Neural cell (in vitro differentiated cells): ENCODE results near the gene SLC19A1. TPM values are rescaled to one million over a fixed set of nuclear protein-coding genes. Genes with fewer than 3 reads are reported as not detected.

Experiments
- H2AFZ ChIP-seq: fragments of 200-600, 300-800 bp; sonication (generic), shearing (Covaris generic); 2 replicates; pipeline ENCODE4 v1.6.0; 2014; ENCODE audit warnings: low read depth, mild to moderate bottlenecking, antibody characterized with exemption, low read length, moderate library complexity
- H3F3A ChIP-seq: fragments of 200-600 bp; shearing (Covaris generic); 2 replicates; pipeline ENCODE4 v1.6.1; 2016; ENCODE audit warnings: mild to moderate bottlenecking, moderate library complexity, mixed read lengths, antibody characterized with exemption, low read length; ENCODE audit not compliant: insufficient read depth, poor library complexity, severe bottlenecking
- H3K27ac ChIP-seq: fragments of 200-600, 300-800 bp; sonication (generic), shearing (Covaris generic); 2 replicates; pipeline ENCODE4 v1.5.1; 2014; ENCODE audit warnings: mild to moderate bottlenecking, low read length, moderate library complexity
- H3K27me3 ChIP-seq: fragments of 300-800, 200-600 bp; sonication (generic), shearing (Covaris generic); 2 replicates; pipeline ENCODE4 v1.6.0; 2014; ENCODE audit warnings: mild to moderate bottlenecking, low read depth, low read length, moderate library complexity; ENCODE audit not compliant: insufficient read depth
- H3K36me3 ChIP-seq: fragments of 300-800, 200-600 bp; sonication (generic), shearing (Covaris generic); 2 replicates; pipeline ENCODE4 v1.5.1; 2014; ENCODE audit warnings: mild to moderate bottlenecking, antibody characterized with exemption, low read length, moderate library complexity; ENCODE audit not compliant: insufficient read depth
- H3K4me2 ChIP-seq: fragments of 300-800, 200-600 bp; sonication (generic), shearing (Covaris generic); 2 replicates; pipeline ENCODE4 v1.6.0; 2014; ENCODE audit warnings: mild to moderate bottlenecking, low read length
- H3K4me3 ChIP-seq: fragments of 300-800, 200-600 bp; sonication (generic), shearing (Covaris generic); 2 replicates; pipeline ENCODE4 v1.5.1; 2014; ENCODE audit warnings: mild to moderate bottlenecking, low read length, moderate library complexity
- H3K79me2 ChIP-seq: fragments of 200-600 bp; shearing (Covaris generic); replicated peaks from 2 replicates; pipeline ENCODE4 v1.6.0; 2014; ENCODE audit warnings: mild to moderate bottlenecking, low read length, moderate library complexity; ENCODE audit not compliant: insufficient read depth
- H3K9ac ChIP-seq: fragments of 300-800, 200-600 bp; sonication (generic), shearing (Covaris generic); 2 replicates; pipeline ENCODE4 v1.6.1; 2016; ENCODE audit warnings: mild to moderate bottlenecking, low read length, mixed read lengths
- H3K9me2 ChIP-seq: fragments of 200-600 bp; shearing (Covaris generic); 2 replicates; pipeline ENCODE4 v1.6.1; 2016; ENCODE audit warnings: mild to moderate bottlenecking, low read length, mixed read lengths; ENCODE audit not compliant: insufficient read depth
- H3K9me3 ChIP-seq: fragments of 200-600, 300-800 bp; sonication (generic), shearing (Covaris generic); 2 replicates; pipeline ENCODE4 v1.6.1; 2016; ENCODE audit warnings: mild to moderate bottlenecking, mixed run types, low read length, moderate library complexity, mixed read lengths
- H4K20me1 ChIP-seq: fragments of 200-600 bp; shearing (Covaris generic); 2 replicates; pipeline ENCODE4 v1.6.1; 2016; ENCODE audit warnings: mild to moderate bottlenecking, mixed run types; ENCODE audit not compliant: insufficient read depth
- CTCF ChIP-seq: fragments of 450-650 bp; IDR thresholded peaks from 2 replicates; pipeline ENCODE4 v1.5.1; 2014; ENCODE audit warnings: antibody characterized with exemption, mild to moderate bottlenecking, moderate library complexity; ENCODE audit not compliant: poor library complexity, severe bottlenecking
- EP300 ChIP-seq: fragments of 450-650 bp; conservative IDR thresholded peaks from 2 replicates; pipeline ENCODE4 v1.6.1; 2014; ENCODE audit warnings: antibody characterized with exemption, mild to moderate bottlenecking, moderate library complexity; ENCODE audit not compliant: poor library complexity, severe bottlenecking
- EZH2 ChIP-seq: fragments of 200-600, 300-800 bp; shearing (Covaris generic), sonication (generic); IDR thresholded peaks from 2 replicates; pipeline ENCODE4 v1.6.1; 2014; ENCODE audit warnings: antibody characterized with exemption, low read length, borderline replicate concordance, mild to moderate bottlenecking; ENCODE audit not compliant: insufficient read depth, poor library complexity, severe bottlenecking
- MXI1 ChIP-seq: fragments of 450-650 bp; conservative IDR thresholded peaks from 2 replicates; pipeline ENCODE4 v1.6.1; 2014; ENCODE audit warnings: antibody characterized with exemption, mild to moderate bottlenecking; ENCODE audit not compliant: poor library complexity, severe bottlenecking
- POLR2AphosphoS5 ChIP-seq: IDR thresholded peaks from 2 replicates; pipeline ENCODE4 v1.6.1; 2012
- RAD21 ChIP-seq: fragments of 450-650 bp; conservative IDR thresholded peaks from 2 replicates; pipeline ENCODE4 v1.6.1; 2014; ENCODE audit warnings: antibody characterized with exemption, mild to moderate bottlenecking, moderate library complexity
- REST ChIP-seq: IDR thresholded peaks from 2 replicates; pipeline ENCODE4 v1.6.1; 2012; ENCODE audit warnings: borderline replicate concordance
- SMC3 ChIP-seq: fragments of 450-650 bp; conservative IDR thresholded peaks from 2 replicates; pipeline ENCODE4 v1.6.1; 2014; ENCODE audit warnings: antibody characterized with exemption, mild to moderate bottlenecking, moderate library complexity; ENCODE audit not compliant: poor library complexity
- TAF1 ChIP-seq: IDR thresholded peaks from 2 replicates; pipeline ENCODE4 v1.6.1; 2012; ENCODE audit warnings: low read depth
- polyA plus RNA-seq: library from polyadenylated mRNA; depleted of rRNA; stranded (reverse); fragments of >200 nt; gene quantifications from 2 replicates; pipeline ENCODE4 v1.2.3, GENCODE V29; 2014

Gene SLC19A1
- polyA plus RNA-seq, 1 donor from 2014 or later = 2.9 TPM

GRCh38 chr21:45540601-45540970, 1.7 kb downstream of the SLC19A1 start:
- H3K36me3 ChIP-seq = no peaks in the 10 kb centered on the region
- no peak overlapping the region for H3K4me2 ChIP-seq
- H3K9ac ChIP-seq = no peak overlapping the region
- H3K9me3 ChIP-seq = no peaks in the 10 kb centered on the region
- H3K27ac ChIP-seq = no peak overlapping the region
- no peaks in the 10 kb centered on the region for H3K27me3 ChIP-seq
- H3K4me3 ChIP-seq = peak overlapping the region; percentile 84
- H3K9me2 ChIP-seq = no peaks in the 10 kb centered on the region
- no peaks in the 10 kb centered on the region for H3F3A ChIP-seq
- H3K79me2 ChIP-seq = no peaks in the 10 kb centered on the region
- no peak for TF ChIP-seq CTCF
- no peak for TF ChIP-seq RAD21
- TF ChIP-seq EZH2 = no peak
- TF ChIP-seq MXI1 = no peak
- TF ChIP-seq POLR2AphosphoS5 = no peak
- no peak for TF ChIP-seq SMC3
- TF ChIP-seq EP300 = no peak
- no peak for TF ChIP-seq TAF1
- no peak for TF ChIP-seq REST
- no peak overlapping the region for H2AFZ ChIP-seq
- no peaks in the 10 kb centered on the region for H4K20me1 ChIP-seq

- H3K27ac ChIP-seq = no peak overlapping the region
- no peaks in the 10 kb centered on the region for H4K20me1 ChIP-seq
- no peak overlapping the region for H3K4me2 ChIP-seq
- H3K27me3 ChIP-seq = no peaks in the 10 kb centered on the region
- no peaks in the 10 kb centered on the region for H3K9me2 ChIP-seq
- H3K9me3 ChIP-seq = no peaks in the 10 kb centered on the region
- H2AFZ ChIP-seq = no peak overlapping the region
- H3K4me3 ChIP-seq = no peak overlapping the region
- H3K9ac ChIP-seq = no peak overlapping the region
- no peaks in the 10 kb centered on the region for H3K79me2 ChIP-seq
- H3K36me3 ChIP-seq = no peaks in the 10 kb centered on the region
- no peaks in the 10 kb centered on the region for H3F3A ChIP-seq
- no peak for TF ChIP-seq POLR2AphosphoS5
- no peak for TF ChIP-seq MXI1
- TF ChIP-seq REST = no peak
- no peak for TF ChIP-seq EZH2
- no peak for TF ChIP-seq CTCF
- TF ChIP-seq TAF1 = no peak
- TF ChIP-seq SMC3 = no peak
- no peak for TF ChIP-seq RAD21
- TF ChIP-seq EP300 = no peak
Measured at GRCh38 chr21:45539796-45540600, 2.2 kb downstream of the SLC19A1 start.
